ENCODE results near the gene CSRNP3.
"Not testable (repeated sequence)": the region's sequence is repeated elsewhere in the genome, so short reads cannot be mapped to it uniquely, and the experiment has no call there.

The CSRNP3 gene

GRCh38 chr2:165587335-165587938 is 117.9 kb downstream of the CSRNP3 start:
- no peaks in the 10 kb centered on the region for H3K4me1 ChIP-seq (ENCODE audit: control insufficient read depth, insufficient read depth, low read length)
- H3K9me3 ChIP-seq (ENCODE audit: control insufficient read depth, insufficient read depth, low read depth, low read length), result peaks cover 18% of the 10 kb centered on the region
- no peak overlapping the region for H3K9ac ChIP-seq (ENCODE audit: low read length)
- H3K27me3 ChIP-seq (ENCODE audit: control insufficient read depth, insufficient read depth, low read length), result no peaks in the 10 kb centered on the region
- no peak overlapping the region for H3K27ac ChIP-seq (ENCODE audit: low read depth, low read length)
- H3K4me3 ChIP-seq (ENCODE audit: low read depth, low read length), result no peak overlapping the region
- H3K36me3 ChIP-seq (ENCODE audit: control insufficient read depth, insufficient read depth, low read length), result no peaks in the 10 kb centered on the region; the same call in 1 of the 2 replicates

GRCh38 chr2:165590999-165591398 is 121.5 kb downstream of the CSRNP3 start:
- not testable (repeated sequence) for H3K27ac ChIP-seq (ENCODE audit: low read depth, low read length); H3K4me1 ChIP-seq (ENCODE audit: control insufficient read depth, insufficient read depth, low read length); H3K27me3 ChIP-seq (ENCODE audit: control insufficient read depth, insufficient read depth, low read length); H3K4me3 ChIP-seq (ENCODE audit: low read depth, low read length); H3K9ac ChIP-seq (ENCODE audit: low read length); H3K36me3 ChIP-seq (ENCODE audit: control insufficient read depth, insufficient read depth, low read length)
- peaks cover 18% of the 10 kb centered on the region for H3K9me3 ChIP-seq (ENCODE audit: control insufficient read depth, insufficient read depth, low read depth, low read length)

GRCh38 chr2:165593081-165593480 is 123.6 kb downstream of the CSRNP3 start:
- Histone ChIP-seq H3K36me3 (ENCODE audit: control insufficient read depth, insufficient read depth, low read length) (no peaks in the 10 kb centered on the region; the same call in 1 of the 2 replicates), H3K4me3 (ENCODE audit: low read depth, low read length) (no peak overlapping the region), H3K9me3 (ENCODE audit: control insufficient read depth, insufficient read depth, low read depth, low read length) (peaks cover 18% of the 10 kb centered on the region), H3K27ac (ENCODE audit: low read depth, low read length) (no peak overlapping the region), H3K9ac (ENCODE audit: low read length) (no peak overlapping the region), H3K4me1 (ENCODE audit: control insufficient read depth, insufficient read depth, low read length) (no peaks in the 10 kb centered on the region), H3K27me3 (ENCODE audit: control insufficient read depth, insufficient read depth, low read length) (no peaks in the 10 kb centered on the region)

GRCh38 chr2:165594231-165594934 is 124.9 kb downstream of the CSRNP3 start:
- H3K27me3 ChIP-seq (ENCODE audit: control insufficient read depth, insufficient read depth, low read length), result no peaks in the 10 kb centered on the region
- H3K27ac ChIP-seq (ENCODE audit: low read depth, low read length), result no peak overlapping the region
- no peaks in the 10 kb centered on the region for H3K4me1 ChIP-seq (ENCODE audit: control insufficient read depth, insufficient read depth, low read length)
- peaks cover 18% of the 10 kb centered on the region for H3K9me3 ChIP-seq (ENCODE audit: control insufficient read depth, insufficient read depth, low read depth, low read length)
- no peaks in the 10 kb centered on the region; the same call in 1 of the 2 replicates for H3K36me3 ChIP-seq (ENCODE audit: control insufficient read depth, insufficient read depth, low read length)
- H3K9ac ChIP-seq (ENCODE audit: low read length), result no peak overlapping the region
- no peak overlapping the region for H3K4me3 ChIP-seq (ENCODE audit: low read depth, low read length)

- Histone ChIP-seq H3K9me3 (ENCODE audit: control insufficient read depth, insufficient read depth, low read depth, low read length) (peaks cover 18% of the 10 kb centered on the region), H3K27me3 (ENCODE audit: control insufficient read depth, insufficient read depth, low read length) (no peaks in the 10 kb centered on the region), H3K4me3 (ENCODE audit: low read depth, low read length) (no peak overlapping the region), H3K27ac (ENCODE audit: low read depth, low read length) (no peak overlapping the region), H3K36me3 (ENCODE audit: control insufficient read depth, insufficient read depth, low read length) (no peaks in the 10 kb centered on the region; the same call in 1 of the 2 replicates), H3K4me1 (ENCODE audit: control insufficient read depth, insufficient read depth, low read length) (no peaks in the 10 kb centered on the region), H3K9ac (ENCODE audit: low read length) (no peak overlapping the region)
Observed at GRCh38 chr2:165594935-165595255, 125.4 kb downstream of the CSRNP3 start.

GRCh38 chr2:165596788-165597187 is 127.3 kb downstream of the CSRNP3 start:
- H3K36me3 ChIP-seq (ENCODE audit: control insufficient read depth, insufficient read depth, low read length), result no peaks in the 10 kb centered on the region; the same call in 1 of the 2 replicates
- no peaks in the 10 kb centered on the region for H3K27me3 ChIP-seq (ENCODE audit: control insufficient read depth, insufficient read depth, low read length)
- no peak overlapping the region for H3K27ac ChIP-seq (ENCODE audit: low read depth, low read length)
- H3K9ac ChIP-seq (ENCODE audit: low read length), result no peak overlapping the region
- H3K4me3 ChIP-seq (ENCODE audit: low read depth, low read length), result no peak overlapping the region
- H3K9me3 ChIP-seq (ENCODE audit: control insufficient read depth, insufficient read depth, low read depth, low read length), result peaks cover 6% of the 10 kb centered on the region
- no peaks in the 10 kb centered on the region for H3K4me1 ChIP-seq (ENCODE audit: control insufficient read depth, insufficient read depth, low read length)

- Histone ChIP-seq H3K4me1 (ENCODE audit: control insufficient read depth, insufficient read depth, low read length) (no peaks in the 10 kb centered on the region), H3K36me3 (ENCODE audit: control insufficient read depth, insufficient read depth, low read length) (no peaks in the 10 kb centered on the region), H3K9me3 (ENCODE audit: control insufficient read depth, insufficient read depth, low read depth, low read length) (no peaks in the 10 kb centered on the region), H3K27me3 (ENCODE audit: control insufficient read depth, insufficient read depth, low read length) (no peaks in the 10 kb centered on the region), H3K4me3 (ENCODE audit: low read depth, low read length) (no peak overlapping the region), H3K9ac (ENCODE audit: low read length) (no peak overlapping the region), H3K27ac (ENCODE audit: low read depth, low read length) (no peak overlapping the region)
Observed at GRCh38 chr2:165601065-165601830, 131.8 kb downstream of the CSRNP3 start.

GRCh38 chr2:165601928-165602521 is 132.5 kb downstream of the CSRNP3 start:
- Histone ChIP-seq H3K9ac (ENCODE audit: low read length) (no peak overlapping the region), H3K27me3 (ENCODE audit: control insufficient read depth, insufficient read depth, low read length) (no peaks in the 10 kb centered on the region), H3K4me1 (ENCODE audit: control insufficient read depth, insufficient read depth, low read length) (no peaks in the 10 kb centered on the region), H3K27ac (ENCODE audit: low read depth, low read length) (no peak overlapping the region), H3K36me3 (ENCODE audit: control insufficient read depth, insufficient read depth, low read length) (no peaks in the 10 kb centered on the region), H3K9me3 (ENCODE audit: control insufficient read depth, insufficient read depth, low read depth, low read length) (no peaks in the 10 kb centered on the region), H3K4me3 (ENCODE audit: low read depth, low read length) (no peak overlapping the region)

GRCh38 chr2:165609672-165610071 is 140.2 kb downstream of the CSRNP3 start:
- no peak overlapping the region for H3K27ac ChIP-seq (ENCODE audit: low read depth, low read length)
- peaks cover 8% of the 10 kb centered on the region; the same call in 1 of the 2 replicates for H3K4me1 ChIP-seq (ENCODE audit: control insufficient read depth, insufficient read depth, low read length)
- no peaks in the 10 kb centered on the region for H3K27me3 ChIP-seq (ENCODE audit: control insufficient read depth, insufficient read depth, low read length)
- no peak overlapping the region for H3K9ac ChIP-seq (ENCODE audit: low read length)
- no peaks in the 10 kb centered on the region for H3K36me3 ChIP-seq (ENCODE audit: control insufficient read depth, insufficient read depth, low read length)
- no peaks in the 10 kb centered on the region for H3K9me3 ChIP-seq (ENCODE audit: control insufficient read depth, insufficient read depth, low read depth, low read length)
- no peak overlapping the region for H3K4me3 ChIP-seq (ENCODE audit: low read depth, low read length)

GRCh38 chr2:165610591-165611029 is 141.1 kb downstream of the CSRNP3 start:
- Histone ChIP-seq H3K9me3 (ENCODE audit: control insufficient read depth, insufficient read depth, low read depth, low read length) (no peaks in the 10 kb centered on the region), H3K27me3 (ENCODE audit: control insufficient read depth, insufficient read depth, low read length) (no peaks in the 10 kb centered on the region), H3K4me1 (ENCODE audit: control insufficient read depth, insufficient read depth, low read length) (peaks cover 8% of the 10 kb centered on the region; the same call in 1 of the 2 replicates), H3K4me3 (ENCODE audit: low read depth, low read length) (no peak overlapping the region), H3K9ac (ENCODE audit: low read length) (no peak overlapping the region), H3K36me3 (ENCODE audit: control insufficient read depth, insufficient read depth, low read length) (no peaks in the 10 kb centered on the region), H3K27ac (ENCODE audit: low read depth, low read length) (no peak overlapping the region)

Data from HUES6 (cell line).